Measurements from ENCODE around the gene CNTNAP2.

DNA sequence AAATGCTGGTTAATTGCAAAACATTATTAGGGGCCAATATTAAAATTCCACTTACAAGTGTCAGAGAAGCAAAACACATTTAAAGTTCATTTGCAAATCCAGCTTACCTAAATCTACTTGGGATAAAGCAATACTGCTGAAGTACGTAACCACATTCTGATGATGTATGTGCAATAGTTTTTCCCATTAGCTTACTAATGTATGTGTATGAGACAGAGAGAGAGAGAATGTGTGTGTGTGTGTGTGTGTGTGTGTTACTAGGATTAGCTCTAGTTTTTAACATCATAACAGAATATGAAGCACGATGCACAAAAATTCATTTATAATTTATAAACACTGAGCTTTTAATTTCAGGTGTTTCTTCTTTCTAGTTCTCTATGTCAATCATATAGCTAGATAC is 1399.8 kb downstream of the CNTNAP2 start:
- TF ChIP-seq, protein P1, sequence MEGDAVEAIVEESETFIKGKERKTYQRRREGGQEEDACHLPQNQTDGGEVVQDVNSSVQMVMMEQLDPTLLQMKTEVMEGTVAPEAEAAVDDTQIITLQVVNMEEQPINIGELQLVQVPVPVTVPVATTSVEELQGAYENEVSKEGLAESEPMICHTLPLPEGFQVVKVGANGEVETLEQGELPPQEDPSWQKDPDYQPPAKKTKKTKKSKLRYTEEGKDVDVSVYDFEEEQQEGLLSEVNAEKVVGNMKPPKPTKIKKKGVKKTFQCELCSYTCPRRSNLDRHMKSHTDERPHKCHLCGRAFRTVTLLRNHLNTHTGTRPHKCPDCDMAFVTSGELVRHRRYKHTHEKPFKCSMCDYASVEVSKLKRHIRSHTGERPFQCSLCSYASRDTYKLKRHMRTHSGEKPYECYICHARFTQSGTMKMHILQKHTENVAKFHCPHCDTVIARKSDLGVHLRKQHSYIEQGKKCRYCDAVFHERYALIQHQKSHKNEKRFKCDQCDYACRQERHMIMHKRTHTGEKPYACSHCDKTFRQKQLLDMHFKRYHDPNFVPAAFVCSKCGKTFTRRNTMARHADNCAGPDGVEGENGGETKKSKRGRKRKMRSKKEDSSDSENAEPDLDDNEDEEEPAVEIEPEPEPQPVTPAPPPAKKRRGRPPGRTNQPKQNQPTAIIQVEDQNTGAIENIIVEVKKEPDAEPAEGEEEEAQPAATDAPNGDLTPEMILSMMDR (IDR thresholded peaks at IDR 0.05; ENCODE audit: low read depth, low read length, missing input control), result no peak
- TF ChIP-seq, protein P2, sequence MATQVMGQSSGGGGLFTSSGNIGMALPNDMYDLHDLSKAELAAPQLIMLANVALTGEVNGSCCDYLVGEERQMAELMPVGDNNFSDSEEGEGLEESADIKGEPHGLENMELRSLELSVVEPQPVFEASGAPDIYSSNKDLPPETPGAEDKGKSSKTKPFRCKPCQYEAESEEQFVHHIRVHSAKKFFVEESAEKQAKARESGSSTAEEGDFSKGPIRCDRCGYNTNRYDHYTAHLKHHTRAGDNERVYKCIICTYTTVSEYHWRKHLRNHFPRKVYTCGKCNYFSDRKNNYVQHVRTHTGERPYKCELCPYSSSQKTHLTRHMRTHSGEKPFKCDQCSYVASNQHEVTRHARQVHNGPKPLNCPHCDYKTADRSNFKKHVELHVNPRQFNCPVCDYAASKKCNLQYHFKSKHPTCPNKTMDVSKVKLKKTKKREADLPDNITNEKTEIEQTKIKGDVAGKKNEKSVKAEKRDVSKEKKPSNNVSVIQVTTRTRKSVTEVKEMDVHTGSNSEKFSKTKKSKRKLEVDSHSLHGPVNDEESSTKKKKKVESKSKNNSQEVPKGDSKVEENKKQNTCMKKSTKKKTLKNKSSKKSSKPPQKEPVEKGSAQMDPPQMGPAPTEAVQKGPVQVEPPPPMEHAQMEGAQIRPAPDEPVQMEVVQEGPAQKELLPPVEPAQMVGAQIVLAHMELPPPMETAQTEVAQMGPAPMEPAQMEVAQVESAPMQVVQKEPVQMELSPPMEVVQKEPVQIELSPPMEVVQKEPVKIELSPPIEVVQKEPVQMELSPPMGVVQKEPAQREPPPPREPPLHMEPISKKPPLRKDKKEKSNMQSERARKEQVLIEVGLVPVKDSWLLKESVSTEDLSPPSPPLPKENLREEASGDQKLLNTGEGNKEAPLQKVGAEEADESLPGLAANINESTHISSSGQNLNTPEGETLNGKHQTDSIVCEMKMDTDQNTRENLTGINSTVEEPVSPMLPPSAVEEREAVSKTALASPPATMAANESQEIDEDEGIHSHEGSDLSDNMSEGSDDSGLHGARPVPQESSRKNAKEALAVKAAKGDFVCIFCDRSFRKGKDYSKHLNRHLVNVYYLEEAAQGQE (IDR thresholded peaks at IDR 0.05), result no peak
- TF ChIP-seq, protein P3, sequence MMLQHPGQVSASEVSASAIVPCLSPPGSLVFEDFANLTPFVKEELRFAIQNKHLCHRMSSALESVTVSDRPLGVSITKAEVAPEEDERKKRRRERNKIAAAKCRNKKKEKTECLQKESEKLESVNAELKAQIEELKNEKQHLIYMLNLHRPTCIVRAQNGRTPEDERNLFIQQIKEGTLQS (IDR thresholded peaks at IDR 0.05), result no peak
- TF ChIP-seq RXRA (IDR thresholded peaks at IDR 0.05) (no peak), TAF1 (conservative IDR thresholded peaks at IDR 0.05) (no peak), GABPA (IDR thresholded peaks at IDR 0.05 in 1 of 2, conservative IDR thresholded peaks at IDR 0.05 in 1 of 2) (no peak), SP1 (IDR thresholded peaks at IDR 0.05) (no peak), RAD21 (IDR thresholded peaks at IDR 0.05) (no peak), FOXA1 (IDR thresholded peaks at IDR 0.05) (no peak)
- TF ChIP-seq, protein P4, sequence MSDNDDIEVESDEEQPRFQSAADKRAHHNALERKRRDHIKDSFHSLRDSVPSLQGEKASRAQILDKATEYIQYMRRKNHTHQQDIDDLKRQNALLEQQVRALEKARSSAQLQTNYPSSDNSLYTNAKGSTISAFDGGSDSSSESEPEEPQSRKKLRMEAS (IDR thresholded peaks at IDR 0.05), result no peak
